Left cardiac atrium (tissue), 4 donors: ENCODE data around the gene CYP51A1. TPM values are rescaled to one million over a fixed set of nuclear protein-coding genes. Genes with fewer than 3 reads are reported as not detected.

Source experiments
- ATAC-seq, 2 donors: fragments of 200-7000 bp; cut with Tn5 transposase; one replicate each; pipeline ENCODE4 v1.9.1; 2020; ENCODE audit warnings: mild to moderate bottlenecking in 2 of 2, moderate library complexity in 2 of 2
- DNase-seq: peaks from one replicate; pipeline ENCODE4 v3.0.0-alpha.2; 2020
- intact Hi-C, 2 donors: fragments of 100-400 bp; cut with DNase I; formaldehyde crosslinking; loops; one replicate each; pipeline versions ENCODE4 v1.14.1 to v1.15.1; 2022 to 2023
- total RNA-seq, 2 donors: library from RNA; stranded (reverse); fragmentation: NEBNext Ultra II Directional; extraction: Animal tissue kit (Norgen Biotek cat#: 25700); gene quantifications; one replicate each; pipeline ENCODE4 v1.2.1, GENCODE V29; 2021
- donor health status: DM: no; HTN: yes; CAD: no.
- donor health status: DM: no; HTN: yes; CAD: no; lungs with severe emphysema.
- donor health status: DM: yes; HTN: yes; CAD: no.
- donor health status: Dilated cardiomyopathy.

The CYP51A1 gene
- total RNA-seq, 2 donors from 2014 or later, result 28.3 to 61.1 TPM

DNA sequence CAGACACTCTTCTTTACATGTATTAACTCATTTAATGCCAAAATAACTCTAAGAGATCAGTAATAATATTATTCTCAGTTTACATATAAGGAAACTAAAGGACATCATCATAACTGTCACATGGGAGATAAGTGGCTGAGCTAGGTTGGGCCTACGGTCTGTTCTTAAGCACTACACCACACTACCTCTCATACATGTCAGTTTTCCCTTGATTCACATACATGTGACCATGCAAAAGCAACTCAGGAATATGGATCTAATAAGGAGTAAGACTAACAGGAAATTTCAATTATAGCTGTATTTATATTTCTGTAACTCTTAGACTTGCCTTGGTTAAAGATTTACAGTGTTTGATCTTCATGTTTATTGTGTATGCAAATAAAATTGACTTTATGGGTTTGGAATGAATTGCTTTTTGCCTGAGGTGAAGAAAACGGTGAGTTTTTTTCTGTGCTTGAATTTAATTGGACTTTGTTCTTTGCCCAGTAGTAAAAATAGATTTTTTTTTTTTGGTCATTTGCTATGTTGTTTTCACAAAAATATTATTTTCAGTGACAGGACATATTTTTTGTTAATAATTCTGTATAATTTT is 69.7 kb downstream of the CYP51A1 start:
- DNase-seq (no peak), ATAC-seq (no peak)
- intact Hi-C loops, result no loop called here

Other genes starting within 250 kb of the CYP51A1 start
- 10 to 100 TPM; 27.3 to 37.4 TPM for gene AKAP9, start 193.6 kb downstream of the CYP51A1 start, total RNA-seq
- under 1 TPM in 1 of 2 donors, not detected in 1; 0.10 TPM for gene LRRD1, start 44.7 kb upstream of the CYP51A1 start, total RNA-seq
- 10 to 100 TPM; 22.1 to 31.6 TPM for gene KRIT1, start 111.4 kb upstream of the CYP51A1 start, total RNA-seq
- 10 to 100 TPM; 44.7 to 53.8 TPM for gene ANKIB1, start 111.5 kb upstream of the CYP51A1 start, total RNA-seq